ENCODE results near the gene MYO9A. TPM values are rescaled to one million over a fixed set of nuclear protein-coding genes. Genes with fewer than 3 reads are reported as not detected.
"Not testable (repeated sequence)": the region's sequence is repeated elsewhere in the genome, so short reads cannot be mapped to it uniquely, and the experiment has no call there.

Gene MYO9A
- total and polyA plus RNA-seq, 2 donors: 4.4 to 11.6 TPM

DNA sequence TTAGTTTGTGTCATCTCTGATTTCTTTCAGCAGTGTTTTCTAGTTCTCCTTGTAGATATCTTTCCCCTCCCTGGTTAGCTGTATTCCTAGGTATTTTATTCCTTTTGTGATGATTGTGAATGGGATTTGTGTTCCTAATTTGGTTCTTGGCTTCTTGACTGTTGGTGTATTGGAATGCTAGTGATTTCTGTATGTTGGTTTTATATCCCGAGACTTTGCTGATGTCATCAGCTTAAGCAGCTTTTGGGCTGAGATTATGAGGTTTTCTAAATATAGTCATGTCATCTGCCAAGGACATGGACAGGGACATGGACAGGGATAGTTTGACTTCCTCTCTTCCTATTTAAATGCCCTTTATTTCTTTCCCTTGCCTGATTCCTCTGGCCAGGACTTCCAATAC, 35.8 kb downstream of the MYO9A start:
- no peak overlapping the region for H3K4me3 ChIP-seq (ENCODE audit: low read length in 2 of 2)
- DNase-seq (ENCODE audit: low read depth in 6 of 9, low spot score in 9 of 9): no peak
- no peaks in the 10 kb centered on the region for H3K4me1 ChIP-seq (ENCODE audit: control insufficient read depth in 2 of 2, insufficient read depth in 2 of 2, low read length in 2 of 2)
- H3K9me3 ChIP-seq (ENCODE audit: control insufficient read depth in 2 of 2, insufficient read depth in 1 of 2, low read length in 1 of 2): no peaks in the 10 kb centered on the region
- no peaks in the 10 kb centered on the region for H3K27me3 ChIP-seq (ENCODE audit: control insufficient read depth in 2 of 2, insufficient read depth in 1 of 2, low read length in 1 of 2)
- 95% methylated on average over 1 of the region's 1 CpG for WGBS
- no peaks in the 10 kb centered on the region for H3K36me3 ChIP-seq (ENCODE audit: control insufficient read depth in 2 of 2, insufficient read depth in 2 of 2, low read length in 1 of 2)
- no peak overlapping the region for H3K27ac ChIP-seq (ENCODE audit: low read depth in 1 of 2, low read length in 1 of 2)

- Histone ChIP-seq H3K27me3 (ENCODE audit: control insufficient read depth in 2 of 2, insufficient read depth in 1 of 2, low read length in 1 of 2) (no peaks in the 10 kb centered on the region), H3K4me3 (ENCODE audit: low read length in 2 of 2) (no peak overlapping the region), H3K27ac (ENCODE audit: low read depth in 1 of 2, low read length in 1 of 2) (no peak overlapping the region), H3K36me3 (ENCODE audit: control insufficient read depth in 2 of 2, insufficient read depth in 2 of 2, low read length in 1 of 2) (no peaks in the 10 kb centered on the region), H3K4me1 (ENCODE audit: control insufficient read depth in 2 of 2, insufficient read depth in 2 of 2, low read length in 2 of 2) (no peaks in the 10 kb centered on the region), H3K9me3 (ENCODE audit: control insufficient read depth in 2 of 2, insufficient read depth in 1 of 2, low read length in 1 of 2) (no peaks in the 10 kb centered on the region)
- no peak for DNase-seq (ENCODE audit: low read depth in 6 of 9, low spot score in 9 of 9)
- WGBS: 66% methylated on average over 6 of the region's 6 CpGs
Measured at GRCh38 chr15:72078887-72079286, 39.1 kb downstream of the MYO9A start.

GRCh38 chr15:72077950-72078349, 40.0 kb downstream of the MYO9A start:
- no peaks in the 10 kb centered on the region for H3K36me3 ChIP-seq (ENCODE audit: control insufficient read depth in 2 of 2, insufficient read depth in 2 of 2, low read length in 1 of 2)
- H3K4me3 ChIP-seq (ENCODE audit: low read length in 2 of 2): no peak overlapping the region
- no peaks in the 10 kb centered on the region for H3K9me3 ChIP-seq (ENCODE audit: control insufficient read depth in 2 of 2, insufficient read depth in 1 of 2, low read length in 1 of 2)
- no peak for DNase-seq (ENCODE audit: low read depth in 6 of 9, low spot score in 9 of 9)
- WGBS: 98% methylated on average over 1 of the region's 1 CpG
- H3K27me3 ChIP-seq (ENCODE audit: control insufficient read depth in 2 of 2, insufficient read depth in 1 of 2, low read length in 1 of 2): no peaks in the 10 kb centered on the region
- no peak overlapping the region for H3K27ac ChIP-seq (ENCODE audit: low read depth in 1 of 2, low read length in 1 of 2)
- no peaks in the 10 kb centered on the region for H3K4me1 ChIP-seq (ENCODE audit: control insufficient read depth in 2 of 2, insufficient read depth in 2 of 2, low read length in 2 of 2)

DNA sequence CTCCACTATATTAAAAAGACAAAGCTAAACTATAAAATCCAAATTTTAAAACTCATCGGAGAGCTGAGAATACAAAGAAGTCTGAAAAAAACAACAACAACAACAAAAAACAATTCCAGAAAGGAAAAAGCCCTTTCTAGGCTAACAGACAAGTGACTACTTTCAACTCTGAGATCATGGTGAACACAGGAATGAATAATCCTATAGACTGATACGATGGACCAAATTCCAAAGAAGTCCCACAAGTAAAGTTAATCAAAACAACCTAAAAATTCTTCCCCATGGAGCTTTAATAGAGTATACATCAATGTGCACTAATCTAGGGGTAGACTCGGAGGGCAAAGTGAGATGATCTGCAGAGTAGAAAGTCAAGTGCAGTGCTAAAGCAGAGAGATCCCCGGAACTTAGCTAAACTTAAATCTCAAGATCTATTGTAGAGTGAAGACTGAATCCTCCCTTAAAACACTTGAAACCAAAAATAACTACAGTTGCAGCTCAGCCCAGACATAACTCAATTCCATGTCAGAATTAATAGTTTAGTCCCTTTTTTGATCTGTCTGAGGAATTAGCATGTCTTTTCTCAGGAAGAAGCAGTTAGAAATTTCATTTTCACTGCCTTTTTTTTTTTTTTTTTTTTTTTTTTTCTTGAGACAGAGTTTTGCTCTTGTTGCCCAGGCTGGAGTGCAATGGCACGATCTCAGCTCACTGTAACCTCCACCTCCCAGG, 43.5 kb downstream of the MYO9A start:
- WGBS: 98% methylated on average over 5 of the region's 5 CpGs
- no peaks in the 10 kb centered on the region for H3K36me3 ChIP-seq (ENCODE audit: control insufficient read depth in 2 of 2, insufficient read depth in 2 of 2, low read length in 1 of 2)

DNA sequence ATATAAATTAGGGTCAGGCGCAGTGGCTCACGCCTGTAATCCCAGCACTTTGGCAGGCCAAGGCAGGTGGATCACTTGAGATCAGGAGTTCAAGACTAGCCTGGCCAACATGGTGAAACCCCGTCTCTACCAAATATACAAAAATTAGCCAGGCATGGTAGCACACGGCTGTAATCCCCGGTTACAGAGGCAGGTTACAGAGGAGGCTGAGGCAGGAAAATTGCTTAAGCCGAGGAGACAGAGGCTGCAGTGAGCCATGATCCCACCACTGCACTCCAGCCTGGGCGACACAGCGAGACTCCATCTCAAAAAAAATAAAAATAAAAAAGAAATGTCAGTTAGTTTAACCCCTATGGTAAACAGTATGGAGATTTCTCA, 46.5 kb downstream of the MYO9A start:
- not testable (repeated sequence) for H3K36me3 ChIP-seq (ENCODE audit: control insufficient read depth in 2 of 2, insufficient read depth in 2 of 2, low read length in 1 of 2); H3K27ac ChIP-seq (ENCODE audit: low read depth in 1 of 2, low read length in 1 of 2); H3K27me3 ChIP-seq (ENCODE audit: control insufficient read depth in 2 of 2, insufficient read depth in 1 of 2, low read length in 1 of 2); DNase-seq (ENCODE audit: low read depth in 6 of 9, low spot score in 9 of 9); H3K9me3 ChIP-seq (ENCODE audit: control insufficient read depth in 2 of 2, insufficient read depth in 1 of 2, low read length in 1 of 2); H3K4me3 ChIP-seq (ENCODE audit: low read length in 2 of 2); H3K4me1 ChIP-seq (ENCODE audit: control insufficient read depth in 2 of 2, insufficient read depth in 2 of 2, low read length in 2 of 2)
- WGBS: 99% methylated on average over 8 of the region's 8 CpGs

More for the DNA sequence above, 43.5 kb downstream of the MYO9A start:
- Histone ChIP-seq H3K4me1 (ENCODE audit: control insufficient read depth in 2 of 2, insufficient read depth in 2 of 2, low read length in 2 of 2) (no peaks in the 10 kb centered on the region), H3K27ac (ENCODE audit: low read depth in 1 of 2, low read length in 1 of 2) (no peak overlapping the region), H3K27me3 (ENCODE audit: control insufficient read depth in 2 of 2, insufficient read depth in 1 of 2, low read length in 1 of 2) (no peaks in the 10 kb centered on the region), H3K9me3 (ENCODE audit: control insufficient read depth in 2 of 2, insufficient read depth in 1 of 2, low read length in 1 of 2) (no peaks in the 10 kb centered on the region), H3K4me3 (ENCODE audit: low read length in 2 of 2) (no peak overlapping the region)
- DNase-seq (ENCODE audit: low read depth in 6 of 9, low spot score in 9 of 9): no peak

GRCh38 chr15:72070817-72071447, 47.0 kb downstream of the MYO9A start:
- H3K4me1 ChIP-seq (ENCODE audit: control insufficient read depth in 2 of 2, insufficient read depth in 2 of 2, low read length in 2 of 2): no peaks in the 10 kb centered on the region
- H3K27me3 ChIP-seq (ENCODE audit: control insufficient read depth in 2 of 2, insufficient read depth in 1 of 2, low read length in 1 of 2): no peaks in the 10 kb centered on the region
- H3K9me3 ChIP-seq (ENCODE audit: control insufficient read depth in 2 of 2, insufficient read depth in 1 of 2, low read length in 1 of 2): no peaks in the 10 kb centered on the region
- H3K4me3 ChIP-seq (ENCODE audit: low read length in 2 of 2): no peak overlapping the region
- no peak for DNase-seq (ENCODE audit: low read depth in 6 of 9, low spot score in 9 of 9)
- H3K36me3 ChIP-seq (ENCODE audit: control insufficient read depth in 2 of 2, insufficient read depth in 2 of 2, low read length in 1 of 2): no peaks in the 10 kb centered on the region
- no peak overlapping the region for H3K27ac ChIP-seq (ENCODE audit: low read depth in 1 of 2, low read length in 1 of 2)
- 97% methylated on average over 1 of the region's 1 CpG for WGBS

- H3K4me3 ChIP-seq (ENCODE audit: low read length in 2 of 2): no peak overlapping the region
Measured at GRCh38 chr15:72068856-72069255, 49.1 kb downstream of the MYO9A start.

DNA sequence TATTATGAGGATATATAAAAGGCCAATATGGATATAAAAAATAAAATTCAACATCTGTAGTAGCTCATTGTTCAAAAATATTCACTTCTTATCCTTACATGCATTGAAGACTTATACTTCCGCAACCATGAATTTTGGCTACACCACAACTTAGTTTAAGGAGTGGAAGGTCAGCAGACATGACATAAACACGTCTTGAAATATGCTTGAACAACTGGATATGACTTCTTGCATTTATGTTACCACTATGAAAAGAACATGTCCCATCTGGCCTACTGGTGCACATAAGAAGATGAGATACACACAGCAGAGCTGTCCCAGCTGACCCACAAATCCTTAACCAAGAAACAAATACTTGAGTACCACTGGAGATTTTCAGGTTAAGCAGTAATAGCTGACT, 52.1 kb downstream of the MYO9A start:
- H3K4me1 ChIP-seq (ENCODE audit: control insufficient read depth in 2 of 2, insufficient read depth in 2 of 2, low read length in 2 of 2): no peaks in the 10 kb centered on the region
- no peaks in the 10 kb centered on the region for H3K9me3 ChIP-seq (ENCODE audit: control insufficient read depth in 2 of 2, insufficient read depth in 1 of 2, low read length in 1 of 2)
- no peak overlapping the region for H3K27ac ChIP-seq (ENCODE audit: low read depth in 1 of 2, low read length in 1 of 2)
- WGBS: 96% methylated on average over 2 of the region's 2 CpGs
- peaks cover 0 to 2% of the 10 kb centered on the region in 2 donors for H3K36me3 ChIP-seq (ENCODE audit: control insufficient read depth in 2 of 2, insufficient read depth in 2 of 2, low read length in 1 of 2)
- no peak overlapping the region for H3K4me3 ChIP-seq (ENCODE audit: low read length in 2 of 2)
- no peak for DNase-seq (ENCODE audit: low read depth in 6 of 9, low spot score in 9 of 9)
- H3K27me3 ChIP-seq (ENCODE audit: control insufficient read depth in 2 of 2, insufficient read depth in 1 of 2, low read length in 1 of 2): no peaks in the 10 kb centered on the region

More at GRCh38 chr15:72068856-72069255, 49.1 kb downstream of the MYO9A start:
- H3K27ac ChIP-seq (ENCODE audit: low read depth in 1 of 2, low read length in 1 of 2): no peak overlapping the region
- H3K27me3 ChIP-seq (ENCODE audit: control insufficient read depth in 2 of 2, insufficient read depth in 1 of 2, low read length in 1 of 2): no peaks in the 10 kb centered on the region
- no peaks in the 10 kb centered on the region for H3K36me3 ChIP-seq (ENCODE audit: control insufficient read depth in 2 of 2, insufficient read depth in 2 of 2, low read length in 1 of 2)
- H3K9me3 ChIP-seq (ENCODE audit: control insufficient read depth in 2 of 2, insufficient read depth in 1 of 2, low read length in 1 of 2): no peaks in the 10 kb centered on the region
- H3K4me1 ChIP-seq (ENCODE audit: control insufficient read depth in 2 of 2, insufficient read depth in 2 of 2, low read length in 2 of 2): no peaks in the 10 kb centered on the region
- no peak for DNase-seq (ENCODE audit: low read depth in 6 of 9, low spot score in 9 of 9)

GRCh38 chr15:72063186-72063585, 54.8 kb downstream of the MYO9A start:
- peaks cover 0 to 5% of the 10 kb centered on the region in 2 donors for H3K36me3 ChIP-seq (ENCODE audit: control insufficient read depth in 2 of 2, insufficient read depth in 2 of 2, low read length in 1 of 2)
- no peak overlapping the region for H3K27ac ChIP-seq (ENCODE audit: low read depth in 1 of 2, low read length in 1 of 2)
- H3K9me3 ChIP-seq (ENCODE audit: control insufficient read depth in 2 of 2, insufficient read depth in 1 of 2, low read length in 1 of 2): no peaks in the 10 kb centered on the region
- DNase-seq (ENCODE audit: low read depth in 6 of 9, low spot score in 9 of 9): no peak
- no peaks in the 10 kb centered on the region for H3K4me1 ChIP-seq (ENCODE audit: control insufficient read depth in 2 of 2, insufficient read depth in 2 of 2, low read length in 2 of 2)
- H3K4me3 ChIP-seq (ENCODE audit: low read length in 2 of 2): no peak overlapping the region
- no peaks in the 10 kb centered on the region for H3K27me3 ChIP-seq (ENCODE audit: control insufficient read depth in 2 of 2, insufficient read depth in 1 of 2, low read length in 1 of 2)

All from thymus (tissue), 11 donors.